OCI-LY7 (cell line): Measurements from ENCODE around the gene PITPNM1. TPM values are rescaled to one million over a fixed set of nuclear protein-coding genes. Genes with fewer than 3 reads are reported as not detected.

Source experiments
- BruUV-seq: library from RNA; stranded (reverse); fragments of 400-500 nt; replicated peaks from 2 replicates; lab custom pipeline; 2021; lab: Mats Ljungman, UMichigan
- CTCF ChIA-PET: fragments of 300-600 bp; sonication (Branson Sonifier 250); formaldehyde crosslinking; loops from one replicate; lab custom pipeline; 2022; ENCODE audit warnings: antibody characterized with exemption; ENCODE audit not compliant: unreplicated experiment; lab: Charles Lee
- POLR2A ChIA-PET: fragments of 300-600 bp; sonication (Branson Sonifier 250); formaldehyde crosslinking; loops from one replicate; lab custom pipeline; 2022; ENCODE audit warnings: antibody characterized with exemption; lab: Charles Lee
- DNase-seq: peaks from one replicate; pipeline ENCODE4 v3.0.0-alpha.2; 2015; ENCODE audit warnings: low spot score
- H2AFZ ChIP-seq: fragments of 200-600 bp; sonication (generic), shearing (Covaris generic); 2 replicates; pipeline ENCODE4 v1.6.1; 2014; ENCODE audit warnings: mild to moderate bottlenecking, antibody characterized with exemption, low read length, moderate library complexity
- H3K27ac ChIP-seq: fragments of 200-600 bp; sonication (generic); 2 replicates; pipeline ENCODE4 v1.5.1; 2014; ENCODE audit warnings: mixed run types, low read depth, mild to moderate bottlenecking, moderate library complexity, low read length, inconsistent platforms; ENCODE audit not compliant: poor library complexity, severe bottlenecking
- H3K36me3 ChIP-seq: fragments of 200-600 bp; sonication (generic); 2 replicates; pipeline ENCODE4 v1.6.1; 2014; ENCODE audit warnings: mild to moderate bottlenecking, antibody characterized with exemption, low read length, moderate library complexity, mixed read lengths; ENCODE audit not compliant: insufficient read depth
- H3K4me1 ChIP-seq: fragments of 200-600 bp; sonication (generic); 2 replicates; pipeline ENCODE4 v1.5.1; 2014; ENCODE audit warnings: mild to moderate bottlenecking, low read length; ENCODE audit not compliant: insufficient read depth, poor library complexity, severe bottlenecking
- H3K4me2 ChIP-seq: fragments of 200-600 bp; sonication (generic); 2 replicates; pipeline ENCODE4 v1.6.1; 2014; ENCODE audit warnings: mild to moderate bottlenecking, low read length
- H3K4me3 ChIP-seq: fragments of 200-600 bp; sonication (generic); 2 replicates; pipeline ENCODE4 v1.5.1; 2014; ENCODE audit warnings: mild to moderate bottlenecking, low read depth, low read length; ENCODE audit not compliant: poor library complexity, severe bottlenecking
- H3K79me2 ChIP-seq: fragments of 200-600 bp; sonication (generic); 2 replicates; pipeline ENCODE4 v1.6.1; 2016; ENCODE audit warnings: low read depth, mild to moderate bottlenecking, low read length, moderate library complexity, mixed read lengths; ENCODE audit not compliant: insufficient read depth
- H3K9me2 ChIP-seq: fragments of 200-600 bp; sonication (generic); 2 replicates; pipeline ENCODE4 v1.6.1; 2016; ENCODE audit warnings: mild to moderate bottlenecking, low read length, mixed read lengths; ENCODE audit not compliant: insufficient read depth
- H3K9me3 ChIP-seq: fragments of 200-600 bp; sonication (generic); 2 replicates; pipeline ENCODE4 v1.6.1; 2014; ENCODE audit warnings: mild to moderate bottlenecking, mixed run types, low read length, mixed read lengths
- H4K20me1 ChIP-seq: fragments of 200-600 bp; sonication (generic); 2 replicates; pipeline ENCODE4 v1.6.1; 2014; ENCODE audit warnings: mild to moderate bottlenecking, antibody characterized with exemption, low read length, moderate library complexity, mixed read lengths; ENCODE audit not compliant: insufficient read depth
- CTCF ChIP-seq: fragments of 200-600 bp; sonication (generic); conservative IDR thresholded peaks from 2 replicates; pipeline ENCODE4 v1.5.1; 2014; ENCODE audit warnings: mild to moderate bottlenecking, antibody characterized with exemption, low read length, moderate library complexity, mixed read lengths
- EZH2phosphoT487 ChIP-seq: fragments of 200-600 bp; sonication (generic); IDR thresholded peaks from 2 replicates; pipeline ENCODE4 v1.6.1; 2018; ENCODE audit warnings: low read depth, borderline replicate concordance, mild to moderate bottlenecking, mixed run types, antibody characterized with exemption, low read length, moderate library complexity, mixed read lengths
- intact Hi-C: fragments of 100-400 bp; cut with micrococcal nuclease; formaldehyde crosslinking; loops from one replicate; pipeline ENCODE4 v1.10.0; 2022; ENCODE audit not compliant: unreplicated experiment
- total RNA-seq, 2 experiments: library from RNA; depleted of rRNA in 1 of 2; stranded (reverse); fragments of >200 nt in 1 of 2; shearing (Covaris generic) in 1 of 2; gene quantifications; 2 replicates each; pipeline ENCODE4 v1.2.3, GENCODE V29; 2014 to 2022

PITPNM1 gene
- total RNA-seq, 2 experiments from 2014 or later, result 37.2 to 51.3 TPM

- intact Hi-C loops, result no loop called here
- Histone ChIP-seq H4K20me1 (no peaks in the 10 kb centered on the region), H3K36me3 (no peaks in the 10 kb centered on the region), H3K4me3 (no peak overlapping the region), H3K27ac (no peak overlapping the region), H3K9me2 (no peaks in the 10 kb centered on the region), H2AFZ (no peak overlapping the region), H3K4me1 (peaks cover 46% of the 10 kb centered on the region), H3K9me3 (no peaks in the 10 kb centered on the region), H3K79me2 (no peaks in the 10 kb centered on the region), H3K4me2 (no peak overlapping the region)
- no peak for DNase-seq
- TF ChIP-seq EZH2phosphoT487 (no peak), CTCF (no peak)
- CTCF ChIA-PET, result no interaction called here
- BruUV-seq, result no TSS peak
- POLR2A ChIA-PET, result interaction anchor here (0.6 to 2.6 kb wide), 2 partner anchors 12 to 14 kb away, joined by 4 to 7 read pairs; no protein-coding TSS in a partner anchor
Measured at GRCh38 chr11:67451658-67451976, 53.5 kb downstream of the PITPNM1 start.

GRCh38 chr11:67450796-67451657, 54.1 kb downstream of the PITPNM1 start:
- DNase-seq, result no peak
- H3K4me3 ChIP-seq, result no peak overlapping the region
- no peaks in the 10 kb centered on the region for H3K79me2 ChIP-seq
- H2AFZ ChIP-seq, result no peak overlapping the region
- CTCF ChIA-PET, result interaction anchor here (0.5 to 0.9 kb wide), 2 partner anchors 9 to 14 kb away, joined by 3 to 9 read pairs; no protein-coding TSS in a partner anchor
- H3K4me1 ChIP-seq, result peaks cover 52% of the 10 kb centered on the region
- H3K4me2 ChIP-seq, result peak overlapping the region; percentile 62
- peak overlapping the region; percentile 73 for H3K27ac ChIP-seq
- H3K9me3 ChIP-seq, result no peaks in the 10 kb centered on the region
- no peaks in the 10 kb centered on the region for H3K9me2 ChIP-seq
- no peaks in the 10 kb centered on the region for H4K20me1 ChIP-seq
- no peaks in the 10 kb centered on the region for H3K36me3 ChIP-seq
- no peak for TF ChIP-seq EZH2phosphoT487
- TF ChIP-seq CTCF, result no peak
- no TSS peak for BruUV-seq
- POLR2A ChIA-PET, result interaction anchor here (0.6 to 3.9 kb wide), 4 partner anchors 9 to 15 kb away, joined by 4 to 37 read pairs (median 12); partner anchors contain the start of gene PTPRCAP
- intact Hi-C loops, result no loop called here
